ENCODE measurements around the gene MIEF2.

Gene MIEF2

GRCh38 chr17:18245038-18245776 lies 15.3 kb upstream of the MIEF2 start:
- H3K9me3 ChIP-seq (ENCODE audit: insufficient read depth, low read length), result no peaks in the 10 kb centered on the region
- H3K79me2 ChIP-seq (ENCODE audit: insufficient read depth, low read length), result no peaks in the 10 kb centered on the region
- no peak overlapping the region for H3K27ac ChIP-seq (ENCODE audit: low read depth, low read length)
- no peak overlapping the region for H2AFZ ChIP-seq (ENCODE audit: low read depth, low read length, severe bottlenecking)
- no peaks in the 10 kb centered on the region for H3K9me2 ChIP-seq (replicated peaks; ENCODE audit: insufficient read depth, low read length)
- H3K4me2 ChIP-seq (ENCODE audit: low read depth, low read length, poor library complexity, severe bottlenecking), result no peak overlapping the region
- H3K36me3 ChIP-seq (ENCODE audit: low read length), result no peaks in the 10 kb centered on the region
- no peaks in the 10 kb centered on the region for H4K20me1 ChIP-seq (ENCODE audit: low read depth, low read length)
- H3K4me3 ChIP-seq (ENCODE audit: insufficient read depth, low read length, poor library complexity, severe bottlenecking), result no peak overlapping the region
- TF ChIP-seq EZH2phosphoT487 (conservative IDR thresholded peaks at IDR 0.05; ENCODE audit: low read length), result no peak
- TF ChIP-seq CTCF (IDR thresholded peaks at IDR 0.05; ENCODE audit: insufficient read depth, low read length, poor library complexity, severe bottlenecking), result no peak
- H3K27me3 ChIP-seq (ENCODE audit: low read length), result no peaks in the 10 kb centered on the region
- no peaks in the 10 kb centered on the region for H3F3A ChIP-seq (ENCODE audit: insufficient read depth)
- H3K9ac ChIP-seq (ENCODE audit: low read length), result no peak overlapping the region

GRCh38 chr17:18246109-18246725 lies 14.2 kb upstream of the MIEF2 start:
- no peaks in the 10 kb centered on the region for H4K20me1 ChIP-seq (ENCODE audit: low read depth, low read length)
- H3K9me3 ChIP-seq (ENCODE audit: insufficient read depth, low read length), result no peaks in the 10 kb centered on the region
- no peak for TF ChIP-seq EZH2phosphoT487 (conservative IDR thresholded peaks at IDR 0.05; ENCODE audit: low read length)
- no peak for TF ChIP-seq CTCF (IDR thresholded peaks at IDR 0.05; ENCODE audit: insufficient read depth, low read length, poor library complexity, severe bottlenecking)
- no peaks in the 10 kb centered on the region for H3F3A ChIP-seq (ENCODE audit: insufficient read depth)
- no peaks in the 10 kb centered on the region for H3K36me3 ChIP-seq (ENCODE audit: low read length)
- no peaks in the 10 kb centered on the region for H3K27me3 ChIP-seq (ENCODE audit: low read length)
- H3K27ac ChIP-seq (ENCODE audit: low read depth, low read length), result no peak overlapping the region
- H3K9ac ChIP-seq (ENCODE audit: low read length), result no peak overlapping the region
- no peak overlapping the region for H3K4me3 ChIP-seq (ENCODE audit: insufficient read depth, low read length, poor library complexity, severe bottlenecking)
- H3K4me2 ChIP-seq (ENCODE audit: low read depth, low read length, poor library complexity, severe bottlenecking), result no peak overlapping the region
- no peaks in the 10 kb centered on the region for H3K9me2 ChIP-seq (replicated peaks; ENCODE audit: insufficient read depth, low read length)
- no peaks in the 10 kb centered on the region for H3K79me2 ChIP-seq (ENCODE audit: insufficient read depth, low read length)
- H2AFZ ChIP-seq (ENCODE audit: low read depth, low read length, severe bottlenecking), result no peak overlapping the region

GRCh38 chr17:18246880-18247612 lies 13.4 kb upstream of the MIEF2 start:
- H3K27me3 ChIP-seq (ENCODE audit: low read length), result no peaks in the 10 kb centered on the region
- H3K9me2 ChIP-seq (replicated peaks; ENCODE audit: insufficient read depth, low read length), result no peaks in the 10 kb centered on the region
- no peak overlapping the region for H2AFZ ChIP-seq (ENCODE audit: low read depth, low read length, severe bottlenecking)
- H3K4me3 ChIP-seq (ENCODE audit: insufficient read depth, low read length, poor library complexity, severe bottlenecking), result no peak overlapping the region
- H3F3A ChIP-seq (ENCODE audit: insufficient read depth), result no peaks in the 10 kb centered on the region
- H3K27ac ChIP-seq (ENCODE audit: low read depth, low read length), result no peak overlapping the region
- no peak for TF ChIP-seq CTCF (IDR thresholded peaks at IDR 0.05; ENCODE audit: insufficient read depth, low read length, poor library complexity, severe bottlenecking)
- no peak for TF ChIP-seq EZH2phosphoT487 (conservative IDR thresholded peaks at IDR 0.05; ENCODE audit: low read length)
- H3K4me2 ChIP-seq (ENCODE audit: low read depth, low read length, poor library complexity, severe bottlenecking), result no peak overlapping the region
- H3K36me3 ChIP-seq (ENCODE audit: low read length), result no peaks in the 10 kb centered on the region
- H4K20me1 ChIP-seq (ENCODE audit: low read depth, low read length), result no peaks in the 10 kb centered on the region
- H3K9me3 ChIP-seq (ENCODE audit: insufficient read depth, low read length), result no peaks in the 10 kb centered on the region
- no peaks in the 10 kb centered on the region for H3K79me2 ChIP-seq (ENCODE audit: insufficient read depth, low read length)
- no peak overlapping the region for H3K9ac ChIP-seq (ENCODE audit: low read length)
